DOHH2 (cell line): ENCODE results near the gene RNF4.

Experiments
- H3F3A ChIP-seq: fragments of 200-600 bp; sonication (generic), shearing (Covaris generic); 2 replicates; pipeline ENCODE4 v1.6.0; 2016; ENCODE audit warnings: antibody characterized with exemption, mild to moderate bottlenecking; ENCODE audit not compliant: control insufficient read depth, insufficient read depth
- H3K27ac ChIP-seq: fragments of 200-600 bp; sonication (generic); 2 replicates; pipeline ENCODE4 v1.5.1; 2014; ENCODE audit warnings: low read depth, mild to moderate bottlenecking, low read length, moderate library complexity
- H3K27me3 ChIP-seq: fragments of 200-600 bp; sonication (generic); 2 replicates; pipeline ENCODE4 v1.6.1; 2014; ENCODE audit warnings: mild to moderate bottlenecking, low read length, mixed read lengths; ENCODE audit not compliant: control insufficient read depth
- H3K36me3 ChIP-seq: fragments of 200-600 bp; sonication (generic); 2 replicates; pipeline ENCODE4 v1.6.1; 2014; ENCODE audit warnings: mild to moderate bottlenecking, low read length, moderate library complexity, mixed read lengths; ENCODE audit not compliant: control insufficient read depth
- H3K4me1 ChIP-seq: fragments of 200-600 bp; sonication (generic); 2 replicates; pipeline ENCODE4 v1.6.1; 2014; ENCODE audit warnings: mild to moderate bottlenecking, low read length, mixed read lengths; ENCODE audit not compliant: control insufficient read depth
- H3K4me2 ChIP-seq: fragments of 200-600 bp; sonication (generic); 2 replicates; pipeline ENCODE4 v1.6.0; 2014; ENCODE audit warnings: mild to moderate bottlenecking, low read length, moderate library complexity
- H3K4me3 ChIP-seq: fragments of 200-600 bp; sonication (generic); 2 replicates; pipeline ENCODE4 v1.5.1; 2014; ENCODE audit warnings: mild to moderate bottlenecking, low read length, mixed read lengths
- H3K79me2 ChIP-seq: fragments of 200-600 bp; sonication (generic); 2 replicates; pipeline ENCODE4 v1.6.1; 2014; ENCODE audit warnings: mild to moderate bottlenecking, low read length, mixed read lengths; ENCODE audit not compliant: control insufficient read depth
- H3K9me2 ChIP-seq: fragments of 200-600 bp; sonication (generic); replicated peaks from 2 replicates; pipeline ENCODE4 v1.6.1; 2014; ENCODE audit warnings: mild to moderate bottlenecking, low read length, mixed read lengths; ENCODE audit not compliant: control insufficient read depth
- H3K9me3 ChIP-seq: fragments of 200-600 bp; sonication (generic); 2 replicates; pipeline ENCODE4 v1.6.1; 2014; ENCODE audit warnings: antibody characterized with exemption, low read length, mixed read lengths; ENCODE audit not compliant: control insufficient read depth, insufficient read depth
- H4K20me1 ChIP-seq: fragments of 200-600 bp; sonication (generic); 2 replicates; pipeline ENCODE4 v1.6.0; 2014; ENCODE audit warnings: low read depth, mild to moderate bottlenecking, antibody characterized with exemption, low read length, moderate library complexity; ENCODE audit not compliant: control insufficient read depth, insufficient read depth
- CTCF ChIP-seq: fragments of 200-600 bp; sonication (generic); IDR thresholded peaks from one replicate; pipeline ENCODE4 v1.5.1; 2014; ENCODE audit warnings: antibody characterized with exemption, mild to moderate bottlenecking, low read depth, low read length; ENCODE audit not compliant: poor library complexity, severe bottlenecking
- EZH2phosphoT487 ChIP-seq: fragments of 200-600 bp; sonication (generic); IDR thresholded peaks from 2 replicates; pipeline ENCODE4 v1.6.1; 2017; ENCODE audit warnings: borderline replicate concordance, mild to moderate bottlenecking, antibody characterized with exemption, low read length, moderate library complexity, mixed read lengths

RNF4 gene

DNA sequence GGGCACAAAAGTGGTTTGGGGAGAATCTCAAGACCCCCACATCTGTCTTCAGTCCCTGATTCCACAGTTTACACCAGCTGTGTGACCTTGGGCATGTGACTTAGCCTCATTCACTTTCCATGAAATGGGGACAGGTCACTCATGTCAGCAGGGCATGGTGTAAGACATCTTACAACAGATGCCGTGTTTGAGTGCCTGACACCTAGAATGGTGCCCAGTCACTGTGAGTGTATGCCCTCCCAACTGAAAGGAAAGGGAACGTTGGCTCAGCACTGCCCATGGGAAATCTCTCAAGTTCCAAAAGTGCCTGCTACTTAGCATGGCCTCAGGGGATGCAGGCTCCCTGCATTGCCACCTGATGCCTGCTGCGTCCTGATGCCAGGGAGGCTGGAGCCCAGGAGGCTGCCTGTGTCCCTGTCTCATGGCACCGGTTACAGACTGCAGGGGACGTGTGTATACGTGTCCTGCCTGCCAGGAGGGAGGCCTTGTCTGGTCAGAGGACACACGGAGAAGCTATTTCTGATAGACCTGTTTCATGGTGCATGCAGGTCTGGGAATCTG lies 32.2 kb downstream of the RNF4 start:
- Histone ChIP-seq H3K4me3 (no peak overlapping the region), H3K4me2 (no peak overlapping the region), H3K36me3 (peaks cover 87% of the 10 kb centered on the region), H3K9me2 (no peaks in the 10 kb centered on the region), H3K27me3 (no peaks in the 10 kb centered on the region), H4K20me1 (peaks cover 5% of the 10 kb centered on the region; the same call in 1 of the 2 replicates), H3K27ac (no peak overlapping the region), H3K9me3 (no peaks in the 10 kb centered on the region), H3F3A (no peaks in the 10 kb centered on the region), H3K4me1 (peaks cover 18% of the 10 kb centered on the region), H3K79me2 (peaks cover 67% of the 10 kb centered on the region)
- TF ChIP-seq CTCF = no peak
- no peak for TF ChIP-seq EZH2phosphoT487

DNA sequence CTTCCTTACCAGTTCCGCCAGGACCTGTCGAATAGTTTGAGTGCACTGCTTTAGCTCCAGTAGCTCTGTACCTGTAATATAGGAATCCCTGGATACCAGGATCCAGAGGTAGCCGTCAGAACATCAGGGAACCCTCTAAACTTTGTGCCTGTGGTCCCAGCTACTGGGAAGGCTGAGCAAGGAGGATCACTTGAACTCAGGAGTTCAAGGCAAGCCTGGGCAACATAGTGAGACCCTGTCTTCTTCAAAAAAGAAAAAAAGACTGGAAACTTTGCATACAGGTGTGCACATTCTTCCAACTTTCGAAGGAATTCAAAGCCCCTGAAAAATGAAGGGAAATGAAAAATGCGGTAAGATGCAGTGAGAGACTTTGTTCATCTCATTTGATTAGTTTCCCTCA lies 34.9 kb downstream of the RNF4 start:
- no peak for TF ChIP-seq EZH2phosphoT487
- TF ChIP-seq CTCF = no peak
- Histone ChIP-seq H3K9me3 (no peaks in the 10 kb centered on the region), H3F3A (no peaks in the 10 kb centered on the region), H3K79me2 (peaks cover 66% of the 10 kb centered on the region), H4K20me1 (peaks cover 10% of the 10 kb centered on the region; the same call in 1 of the 2 replicates), H3K27me3 (no peaks in the 10 kb centered on the region), H3K9me2 (no peaks in the 10 kb centered on the region), H3K27ac (no peak overlapping the region), H3K4me2 (no peak overlapping the region), H3K4me1 (no peaks in the 10 kb centered on the region), H3K36me3 (peaks cover 85% of the 10 kb centered on the region), H3K4me3 (no peak overlapping the region)

GRCh38 chr4:2507259-2507658 lies 38.4 kb downstream of the RNF4 start:
- Histone ChIP-seq H3K36me3 (peaks cover 83% of the 10 kb centered on the region), H3K9me3 (no peaks in the 10 kb centered on the region), H4K20me1 (peaks cover 10% of the 10 kb centered on the region; the same call in 1 of the 2 replicates), H3K4me1 (peaks cover 9% of the 10 kb centered on the region), H3K27ac (no peak overlapping the region), H3K4me3 (no peak overlapping the region), H3K79me2 (peaks cover 55% of the 10 kb centered on the region), H3K27me3 (no peaks in the 10 kb centered on the region), H3K9me2 (no peaks in the 10 kb centered on the region), H3F3A (no peaks in the 10 kb centered on the region), H3K4me2 (no peak overlapping the region)
- no peak for TF ChIP-seq CTCF
- no peak for TF ChIP-seq EZH2phosphoT487
